GM19193 (cell line): ENCODE data around the gene ALG12.

Experiments
- POLR2A ChIP-seq: IDR thresholded peaks from 4 replicates; pipeline ENCODE4 v1.6.1; 2011; ENCODE audit not compliant: insufficient read depth, insufficient read length; ENCODE audit errors: extremely low read depth

ALG12 gene

GRCh38 chr22:49942565-49943404 is 24.5 kb upstream of the ALG12 start:
- TF ChIP-seq POLR2A = no peak

- no peak for TF ChIP-seq POLR2A
These were observed 23.5 kb upstream of the ALG12 start for GRCh38 chr22:49941507-49942316.

GRCh38 chr22:49938565-49939136 is 20.4 kb upstream of the ALG12 start:
- TF ChIP-seq POLR2A = no peak

- TF ChIP-seq POLR2A = no peak
These were observed 19.7 kb upstream of the ALG12 start for GRCh38 chr22:49937758-49938564.

GRCh38 chr22:49936973-49937757 is 18.9 kb upstream of the ALG12 start:
- no peak for TF ChIP-seq POLR2A

- peak; percentile 48 for TF ChIP-seq POLR2A
These were observed 18.1 kb upstream of the ALG12 start for GRCh38 chr22:49936018-49936972.

- no peak for TF ChIP-seq POLR2A
These were observed 17.3 kb upstream of the ALG12 start for GRCh38 chr22:49935561-49935960.

- TF ChIP-seq POLR2A = no peak
These were observed 16.8 kb upstream of the ALG12 start for GRCh38 chr22:49934891-49935557.

GRCh38 chr22:49934160-49934890 is 16.1 kb upstream of the ALG12 start:
- peak; percentile 33 for TF ChIP-seq POLR2A

- no peak for TF ChIP-seq POLR2A
These were observed 15.3 kb upstream of the ALG12 start for GRCh38 chr22:49933236-49934159.
